Keratinocyte (primary cell): ENCODE results near the gene RAB11B.
"Not testable (repeated sequence)": the region's sequence is repeated elsewhere in the genome, so short reads cannot be mapped to it uniquely, and the experiment has no call there.

Experiments
- CTCF ChIP-seq, 3 experiments: IDR thresholded peaks in 1 of 3; conservative IDR thresholded peaks in 1 of 3; optimal IDR thresholded peaks in 1 of 3; 2 replicates in 2 of 3; 3 replicates in 1 of 3; pipeline versions ENCODE3 to v1.5.1; 2011; ENCODE audit warnings: low read length in 3 of 3, mild to moderate bottlenecking in 3 of 3, moderate library complexity in 2 of 3, control low read depth in 1 of 3, inconsistent platforms in 1 of 3; ENCODE audit not compliant: insufficient read depth in 2 of 3; ENCODE audit errors: extremely low read depth in 1 of 3
- EZH2 ChIP-seq: IDR thresholded peaks from one replicate; pipeline ENCODE4 v1.6.1; 2012; ENCODE audit warnings: inconsistent platforms, mild to moderate bottlenecking, low read length, moderate library complexity

- TF ChIP-seq CTCF (optimal IDR thresholded peaks at IDR 0.05 in 1 of 3, IDR thresholded peaks at IDR 0.05 in 1 of 3, conservative IDR thresholded peaks at IDR 0.05 in 1 of 3; ENCODE audit: extremely low read depth in 1 of 3, insufficient read depth in 2 of 3, low read length in 3 of 3); EZH2: not testable (repeated sequence)
Observed at GRCh38 chr19:8444140-8444676, 54.0 kb downstream of the RAB11B start.
